HUES64 (cell line): ENCODE measurements around the gene WWOX.

ENCODE experiments used
- H3K27ac ChIP-seq: 2 replicates; pipeline ENCODE4 v1.7.0; 2013; ENCODE audit warnings: low read depth, low read length, inconsistent platforms
- H3K27me3 ChIP-seq: 2 replicates; pipeline ENCODE4 v1.6.1; 2013; ENCODE audit warnings: mild to moderate bottlenecking, low read length; ENCODE audit not compliant: insufficient read depth
- H3K36me3 ChIP-seq: 2 replicates; pipeline ENCODE4 v1.6.1; 2013; ENCODE audit warnings: mild to moderate bottlenecking, low read length; ENCODE audit not compliant: insufficient read depth
- H3K4me1 ChIP-seq: 2 replicates; pipeline ENCODE4 v1.6.1; 2013; ENCODE audit warnings: mild to moderate bottlenecking, low read length, moderate library complexity; ENCODE audit not compliant: insufficient read depth
- H3K4me3 ChIP-seq: 2 replicates; pipeline ENCODE4 v1.5.1; 2013; ENCODE audit warnings: mild to moderate bottlenecking, low read length, moderate library complexity
- H3K9ac ChIP-seq: 2 replicates; pipeline ENCODE4 v1.6.1; 2013; ENCODE audit warnings: mild to moderate bottlenecking, low read depth, low read length
- H3K9me3 ChIP-seq: 2 replicates; pipeline ENCODE4 v1.6.1; 2013; ENCODE audit warnings: low read depth, low read length; ENCODE audit not compliant: insufficient read depth
- WGBS: fragments of 150-250, 120-280 bp; methylation state at CpG from one replicate; pipeline ENCODE4 v1.1.7; 2013; ENCODE audit warnings: missing lambda C conversion rate; 5-methylcytosine and 5-hydroxymethylcytosine counted together

The WWOX gene

DNA sequence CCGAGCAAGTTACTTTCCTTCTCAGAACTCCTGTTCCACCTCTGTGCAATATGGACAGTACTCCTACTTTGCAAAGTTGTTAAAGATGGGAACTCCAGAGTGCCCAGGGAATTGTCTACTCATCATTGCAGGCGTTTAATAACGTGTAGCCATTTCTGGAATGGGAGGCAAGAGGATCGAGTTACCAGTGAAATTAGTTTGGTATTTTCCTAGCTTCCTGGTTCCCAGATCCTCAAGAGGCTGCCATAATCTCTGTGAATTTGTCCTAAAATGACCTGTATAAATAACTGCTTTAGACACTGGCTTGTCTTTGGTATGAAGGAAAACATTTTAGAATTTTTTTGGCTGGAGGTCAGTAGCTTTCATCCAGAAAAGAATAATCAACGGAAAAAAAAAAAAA, 27.7 kb downstream of the WWOX start:
- Histone ChIP-seq H3K36me3 (no peaks in the 10 kb centered on the region), H3K27me3 (no peaks in the 10 kb centered on the region), H3K27ac (no peak overlapping the region), H3K4me1 (peaks cover 8% of the 10 kb centered on the region; the same call in 1 of the 2 replicates), H3K9ac (no peak overlapping the region), H3K9me3 (no peaks in the 10 kb centered on the region), H3K4me3 (no peak overlapping the region)
- WGBS = 90% methylated on average over 5 of the region's 5 CpGs

GRCh38 chr16:78128913-78129312, 29.5 kb downstream of the WWOX start:
- Histone ChIP-seq H3K4me3 (no peak overlapping the region), H3K4me1 (0 out of 2 replicates have a peak, but pooled peaks cover 5% of the 10 kb centered on the region), H3K27me3 (no peaks in the 10 kb centered on the region)

GRCh38 chr16:78129349-78129748, 29.9 kb downstream of the WWOX start:
- no peaks in the 10 kb centered on the region for H3K27me3 ChIP-seq
- H3K36me3 ChIP-seq = no peaks in the 10 kb centered on the region
- no peak overlapping the region for H3K4me3 ChIP-seq
- WGBS = 91% methylated on average over 2 of the region's 2 CpGs
- no peak overlapping the region for H3K9ac ChIP-seq
- H3K27ac ChIP-seq = no peak overlapping the region
- 0 out of 2 replicates have a peak, but pooled peaks cover 5% of the 10 kb centered on the region for H3K4me1 ChIP-seq
- no peaks in the 10 kb centered on the region for H3K9me3 ChIP-seq

More at GRCh38 chr16:78128913-78129312, 29.5 kb downstream of the WWOX start:
- no peak overlapping the region for H3K9ac ChIP-seq
- H3K27ac ChIP-seq = no peak overlapping the region
- WGBS = 94% methylated on average over 9 of the region's 9 CpGs
- no peaks in the 10 kb centered on the region for H3K36me3 ChIP-seq
- H3K9me3 ChIP-seq = no peaks in the 10 kb centered on the region

DNA sequence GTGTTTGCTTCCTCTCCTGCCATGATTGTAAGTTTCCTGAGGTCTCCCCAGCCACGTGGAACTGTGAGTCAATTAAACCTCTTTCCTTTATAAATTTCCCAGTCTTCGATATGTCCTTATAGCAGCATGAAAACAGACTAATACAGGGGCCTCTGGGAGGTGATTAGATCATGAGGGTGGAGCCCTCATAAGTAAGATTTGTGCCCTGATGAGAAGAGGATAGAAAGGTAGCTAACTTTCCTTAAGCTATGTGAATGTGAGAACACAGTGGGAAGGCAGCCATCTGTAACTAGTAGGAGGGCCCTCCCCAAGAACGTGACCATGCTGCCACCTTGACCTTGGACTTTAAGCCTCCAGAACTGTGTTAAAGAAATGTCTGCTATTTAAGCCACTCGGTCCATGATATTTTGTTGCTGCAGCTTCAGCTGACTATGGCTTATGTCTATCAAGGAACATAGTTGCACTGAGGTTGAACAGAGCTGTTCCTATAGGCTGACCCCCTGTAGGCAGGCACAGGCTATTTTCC, 30.7 kb downstream of the WWOX start:
- no peaks in the 10 kb centered on the region for H3K27me3 ChIP-seq
- no peak overlapping the region for H3K9ac ChIP-seq

GRCh38 chr16:78130950-78131349, 31.5 kb downstream of the WWOX start:
- 86% methylated on average over 5 of the region's 5 CpGs for WGBS
- no peaks in the 10 kb centered on the region for H3K36me3 ChIP-seq
- H3K4me1 ChIP-seq = 0 out of 2 replicates have a peak, but pooled peaks cover 5% of the 10 kb centered on the region
- H3K27ac ChIP-seq = no peak overlapping the region
- no peaks in the 10 kb centered on the region for H3K9me3 ChIP-seq
- H3K4me3 ChIP-seq = no peak overlapping the region
- no peak overlapping the region for H3K9ac ChIP-seq
- H3K27me3 ChIP-seq = no peaks in the 10 kb centered on the region

More for the DNA sequence above, 30.7 kb downstream of the WWOX start:
- Histone ChIP-seq H3K27ac (no peak overlapping the region), H3K9me3 (no peaks in the 10 kb centered on the region), H3K4me3 (no peak overlapping the region), H3K36me3 (no peaks in the 10 kb centered on the region), H3K4me1 (0 out of 2 replicates have a peak, but pooled peaks cover 5% of the 10 kb centered on the region)
- 89% methylated on average over 4 of the region's 4 CpGs for WGBS

DNA sequence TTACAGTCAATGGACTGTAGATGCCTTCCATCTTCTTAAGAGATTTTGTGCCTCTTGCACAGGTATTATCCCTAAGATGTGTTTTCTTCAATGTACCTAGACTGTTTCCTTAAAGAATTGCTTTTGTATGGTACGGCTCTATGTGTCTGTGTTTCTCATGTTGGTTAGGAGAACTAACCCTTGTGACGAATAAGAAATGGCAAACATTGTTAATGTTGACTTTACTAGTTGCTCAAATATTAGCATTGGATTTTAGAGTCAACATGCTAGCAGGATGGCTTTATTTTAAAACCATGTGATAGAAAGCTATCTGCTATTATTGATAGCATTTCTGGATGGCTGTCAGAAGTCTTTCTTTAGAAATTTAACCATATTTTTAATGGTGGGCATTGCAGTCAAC, 34.5 kb downstream of the WWOX start:
- Histone ChIP-seq H3K27me3 (no peaks in the 10 kb centered on the region), H3K4me1 (no peaks in the 10 kb centered on the region), H3K27ac (no peak overlapping the region), H3K9me3 (no peaks in the 10 kb centered on the region), H3K4me3 (no peak overlapping the region), H3K36me3 (no peaks in the 10 kb centered on the region), H3K9ac (no peak overlapping the region)
- 97% methylated on average over 2 of the region's 2 CpGs for WGBS

- no peaks in the 10 kb centered on the region for H3K27me3 ChIP-seq
- H3K4me1 ChIP-seq = no peaks in the 10 kb centered on the region
- H3K27ac ChIP-seq = no peak overlapping the region
- no peaks in the 10 kb centered on the region for H3K9me3 ChIP-seq
- 95% methylated on average over 7 of the region's 7 CpGs for WGBS
- no peak overlapping the region for H3K9ac ChIP-seq
- H3K4me3 ChIP-seq = no peak overlapping the region
- no peaks in the 10 kb centered on the region for H3K36me3 ChIP-seq
These were observed 35.6 kb downstream of the WWOX start for GRCh38 chr16:78134944-78135619.

DNA sequence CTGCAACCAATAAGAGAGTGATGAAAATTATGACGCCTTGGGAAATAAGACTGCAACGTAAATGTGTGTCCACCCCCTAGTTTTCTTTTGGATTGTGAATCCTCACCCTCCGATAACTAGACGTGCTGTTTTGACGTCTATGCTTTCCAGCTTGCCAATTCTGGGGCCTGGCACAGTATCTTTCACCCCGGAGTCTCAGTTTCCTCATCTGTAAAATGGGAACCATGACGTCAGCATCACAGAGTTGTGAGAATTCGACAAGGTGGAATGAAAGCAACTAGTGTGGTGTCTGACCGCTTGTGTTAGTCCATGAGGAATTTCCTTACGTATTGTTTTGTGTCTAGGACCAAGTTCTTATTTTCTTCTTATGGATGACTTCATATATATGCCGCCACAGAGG, 37.7 kb downstream of the WWOX start:
- Histone ChIP-seq H3K27me3 (no peaks in the 10 kb centered on the region), H3K9ac (no peak overlapping the region), H3K27ac (no peak overlapping the region), H3K4me1 (no peaks in the 10 kb centered on the region), H3K36me3 (no peaks in the 10 kb centered on the region), H3K4me3 (no peak overlapping the region), H3K9me3 (no peaks in the 10 kb centered on the region)
- WGBS = 96% methylated on average over 11 of the region's 11 CpGs

DNA sequence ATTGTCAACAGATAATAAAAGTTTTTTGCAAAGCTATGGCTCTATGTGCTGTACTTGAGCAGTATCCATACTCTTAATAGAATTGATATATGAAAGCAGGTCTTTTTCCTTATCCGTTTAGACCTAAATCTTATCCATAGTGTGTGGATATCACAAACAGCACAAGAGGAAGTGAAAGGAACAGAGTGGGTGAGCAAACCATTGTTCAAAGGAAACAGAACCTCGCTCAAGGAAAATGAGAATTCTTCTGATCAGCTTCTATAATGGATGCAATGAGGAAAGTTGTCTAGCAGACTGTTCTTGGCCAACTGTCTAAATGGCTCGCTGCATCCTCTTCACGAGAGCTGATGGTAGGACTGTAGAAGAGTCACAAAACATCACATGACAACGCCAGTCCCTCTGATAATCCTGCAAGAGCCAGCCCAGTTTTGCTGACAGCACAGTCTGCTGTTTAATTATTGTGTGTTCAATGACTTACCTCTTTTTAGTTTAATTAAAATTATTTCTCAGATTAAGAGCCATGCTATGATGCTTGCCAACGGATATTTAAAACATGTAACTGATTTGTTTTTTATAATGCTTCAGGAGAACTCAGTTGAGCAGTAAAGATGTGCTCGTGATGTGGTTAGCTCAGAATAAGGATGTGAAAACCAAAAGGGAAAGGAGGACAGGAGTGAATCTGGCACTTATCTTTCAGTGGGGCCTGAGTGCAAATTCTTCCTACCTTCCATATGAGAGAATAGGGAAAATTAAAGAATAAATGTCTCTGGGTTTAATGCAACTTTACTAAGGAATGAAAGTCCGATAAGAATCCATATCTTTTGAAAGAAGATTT, 38.5 kb downstream of the WWOX start:
- no peak overlapping the region for H3K9ac ChIP-seq
- no peaks in the 10 kb centered on the region for H3K4me1 ChIP-seq
- H3K27me3 ChIP-seq = no peaks in the 10 kb centered on the region
- no peak overlapping the region for H3K4me3 ChIP-seq
- WGBS = 96% methylated on average over 7 of the region's 8 CpGs
- H3K36me3 ChIP-seq = no peaks in the 10 kb centered on the region
- H3K27ac ChIP-seq = no peak overlapping the region
- H3K9me3 ChIP-seq = no peaks in the 10 kb centered on the region

GRCh38 chr16:78140818-78141466, 41.5 kb downstream of the WWOX start:
- no peaks in the 10 kb centered on the region for H3K36me3 ChIP-seq
- no peak overlapping the region for H3K4me3 ChIP-seq
- no peaks in the 10 kb centered on the region for H3K27me3 ChIP-seq
- H3K27ac ChIP-seq = no peak overlapping the region
- H3K4me1 ChIP-seq = no peaks in the 10 kb centered on the region
- H3K9ac ChIP-seq = no peak overlapping the region
- 87% methylated on average over 6 of the region's 6 CpGs for WGBS
- H3K9me3 ChIP-seq = no peaks in the 10 kb centered on the region

- H3K4me1 ChIP-seq = no peaks in the 10 kb centered on the region
- WGBS = 100% methylated on average over 1 of the region's 1 CpG
- H3K27me3 ChIP-seq = no peaks in the 10 kb centered on the region
- H3K27ac ChIP-seq = no peak overlapping the region
- no peaks in the 10 kb centered on the region for H3K9me3 ChIP-seq
- no peak overlapping the region for H3K9ac ChIP-seq
- H3K4me3 ChIP-seq = no peak overlapping the region
- H3K36me3 ChIP-seq = no peaks in the 10 kb centered on the region
These were observed 43.3 kb downstream of the WWOX start for GRCh38 chr16:78142788-78143187.
